GM23338 (cell line): Measurements from ENCODE around the gene ATG7. TPM values are rescaled to one million over a fixed set of nuclear protein-coding genes. Genes with fewer than 3 reads are reported as not detected.

Source experiments
- ATAC-seq: fragments of 200-7000 bp; cut with Tn5 transposase; 3 replicates; pipeline ENCODE4 v1.9.1; 2020
- DNase-seq: peaks from one replicate; pipeline ENCODE4 v3.0.0-alpha.2; 2015; ENCODE audit warnings: low spot score
- H2AFZ ChIP-seq: fragments of 200-600 bp; sonication (generic); 2 replicates; pipeline ENCODE4 v1.8.0; 2016; ENCODE audit warnings: antibody characterized with exemption, mild to moderate bottlenecking, moderate library complexity
- H3F3A ChIP-seq: fragments of 200-600 bp; sonication (generic); replicated peaks from 2 replicates; pipeline ENCODE4 v1.8.0; 2017; ENCODE audit warnings: antibody characterized with exemption, mixed run types, low read depth
- H3K27ac ChIP-seq: fragments of 200-600 bp; sonication (generic); 2 replicates; pipeline ENCODE4 v1.6.1; 2016; ENCODE audit warnings: low read depth
- H3K27me3 ChIP-seq: fragments of 200-600 bp; sonication (generic); 2 replicates; pipeline ENCODE4 v1.8.0; 2016; ENCODE audit warnings: mild to moderate bottlenecking, mixed run types, moderate library complexity; ENCODE audit not compliant: insufficient read depth
- H3K36me3 ChIP-seq: fragments of 200-600 bp; sonication (generic); 2 replicates; pipeline ENCODE4 v1.8.0; 2016; ENCODE audit warnings: mild to moderate bottlenecking; ENCODE audit not compliant: insufficient read depth
- H3K4me1 ChIP-seq: fragments of 200-600 bp; sonication (generic); 2 replicates; pipeline ENCODE4 v1.8.0; 2016; ENCODE audit warnings: mild to moderate bottlenecking, moderate library complexity; ENCODE audit not compliant: insufficient read depth
- H3K4me2 ChIP-seq: fragments of 200-600 bp; sonication (generic); 2 replicates; pipeline ENCODE4 v1.7.1; 2017; ENCODE audit warnings: mixed run types
- H3K4me3 ChIP-seq: fragments of 200-600 bp; sonication (generic); 2 replicates; pipeline ENCODE4 v1.6.1; 2016; ENCODE audit warnings: mixed run types
- H3K79me2 ChIP-seq: fragments of 200-600 bp; sonication (generic); replicated peaks from 2 replicates; pipeline ENCODE4 v1.8.0; 2017; ENCODE audit warnings: mild to moderate bottlenecking; ENCODE audit not compliant: insufficient read depth
- H3K9me2 ChIP-seq: fragments of 200-600 bp; sonication (generic); 2 replicates; pipeline ENCODE4 v1.8.0; 2017; ENCODE audit not compliant: insufficient read depth
- H4K20me1 ChIP-seq: fragments of 200-600 bp; sonication (generic); replicated peaks from 2 replicates; pipeline ENCODE4 v1.8.0; 2017; ENCODE audit warnings: mild to moderate bottlenecking; ENCODE audit not compliant: insufficient read depth
- H3K27ac Mint-ChIP-seq: 2 replicates; pipeline ENCODE4 v1.8.0; 2020; ENCODE audit warnings: inconsistent platforms, mild to moderate bottlenecking, moderate library complexity, mixed read lengths
- H3K27me3 Mint-ChIP-seq: 3 replicates; pipeline ENCODE4 v1.8.0; 2022; ENCODE audit warnings: low read depth, mild to moderate bottlenecking, moderate library complexity, mixed read lengths, inconsistent platforms; ENCODE audit not compliant: insufficient read depth, poor library complexity
- H3K36me3 Mint-ChIP-seq: 3 replicates; pipeline ENCODE4 v1.8.0; 2021; ENCODE audit warnings: low read depth, mild to moderate bottlenecking, inconsistent platforms, moderate library complexity, mixed read lengths
- H3K4me1 Mint-ChIP-seq: 3 replicates; pipeline ENCODE4 v1.8.0; 2020; ENCODE audit warnings: mild to moderate bottlenecking, inconsistent platforms, mixed read lengths
- H3K4me3 Mint-ChIP-seq: 3 replicates; pipeline ENCODE4 v1.8.0; 2021; ENCODE audit warnings: moderate library complexity, mild to moderate bottlenecking, inconsistent platforms, mixed read lengths
- H3K9me3 Mint-ChIP-seq: 3 replicates; pipeline ENCODE4 v1.8.0; 2020; ENCODE audit warnings: moderate library complexity, mild to moderate bottlenecking, inconsistent platforms, mixed read lengths
- CREB1 ChIP-seq: fragments of 250-450 bp; sonication (Bioruptor Pico); IDR thresholded peaks from 2 replicates; pipeline ENCODE4 v1.5.0; 2020; ENCODE audit warnings: low read depth, mild to moderate bottlenecking, moderate library complexity
- CTCF ChIP-seq, 2 experiments: fragments of 200-600 bp in 1 of 2; sonication (generic) in 1 of 2; conservative IDR thresholded peaks; 2 replicates each; pipeline versions ENCODE4 v1.5.1 to v1.6.1; 2016 to 2017; ENCODE audit warnings: antibody characterized with exemption in 2 of 2, low read depth in 2 of 2, mild to moderate bottlenecking in 2 of 2, moderate library complexity in 1 of 2
- ETS1 ChIP-seq: IDR thresholded peaks from 2 replicates; pipeline ENCODE4 v1.6.1; 2016; ENCODE audit warnings: antibody characterized with exemption
- EZH2 ChIP-seq: fragments of 200-600 bp; sonication (generic); IDR thresholded peaks from one replicate; pipeline ENCODE4 v1.8.0; 2017; ENCODE audit warnings: antibody characterized with exemption, mild to moderate bottlenecking, low read depth; ENCODE audit not compliant: unreplicated experiment
- EZH2phosphoT487 ChIP-seq: fragments of 200-600 bp; sonication (generic); IDR thresholded peaks from one replicate; pipeline ENCODE4 v1.8.1; 2018; ENCODE audit warnings: antibody characterized with exemption; ENCODE audit not compliant: unreplicated experiment
- JUNB ChIP-seq: IDR thresholded peaks from one replicate; pipeline ENCODE4 v1.6.1; 2016; ENCODE audit warnings: antibody characterized with exemption; ENCODE audit not compliant: unreplicated experiment
- NANOG ChIP-seq: IDR thresholded peaks from 2 replicates; pipeline ENCODE4 v1.6.1; 2016; ENCODE audit warnings: antibody characterized with exemption, borderline replicate concordance
- POLR2AphosphoS5 ChIP-seq: IDR thresholded peaks from 2 replicates; pipeline ENCODE4 v1.6.1; 2016; ENCODE audit warnings: antibody characterized with exemption, low read depth
- REST ChIP-seq: IDR thresholded peaks from one replicate; pipeline ENCODE4 v1.6.1; 2018; ENCODE audit warnings: antibody characterized with exemption; ENCODE audit not compliant: unreplicated experiment
- STAT1 ChIP-seq: IDR thresholded peaks from one replicate; pipeline ENCODE4 v1.6.1; 2016; ENCODE audit warnings: antibody characterized with exemption; ENCODE audit not compliant: unreplicated experiment
- ZNF114 ChIP-seq: fragments of 250-450 bp; sonication (Bioruptor Pico); IDR thresholded peaks from 2 replicates; pipeline ENCODE4 v1.5.0; 2020; ENCODE audit warnings: mild to moderate bottlenecking, moderate library complexity
- ZNF331 ChIP-seq: fragments of 250-450 bp; sonication (Bioruptor Pico); IDR thresholded peaks from 2 replicates; pipeline ENCODE4 v1.5.0; 2020; ENCODE audit warnings: low read depth, mild to moderate bottlenecking, moderate library complexity
- ZNF462 ChIP-seq: fragments of 250-450 bp; sonication (Bioruptor Pico); IDR thresholded peaks from 2 replicates; pipeline ENCODE4 v1.5.0; 2020; ENCODE audit warnings: mild to moderate bottlenecking, moderate library complexity
- polyA plus RNA-seq: library from polyadenylated mRNA; unstranded; fragments of >200 nt; fragmentation: Nextera tagmentation; extraction: Ambion mirVana; gene quantifications from 2 replicates; pipeline ENCODE4 v1.2.1, GENCODE V29; 2016
- total RNA-seq: library from RNA; depleted of rRNA; stranded (reverse); fragments of >200 nt; shearing (Covaris generic); gene quantifications from 2 replicates; pipeline ENCODE4 v1.2.3, GENCODE V29; 2014

Gene ATG7
- total and polyA plus RNA-seq, 2 experiments from 2014 or later, result 16.2 to 36.7 TPM

- H4K20me1 ChIP-seq, result no peaks in the 10 kb centered on the region
- no peaks in the 10 kb centered on the region for H3K4me1 Mint-ChIP-seq
- ATAC-seq (no peak), DNase-seq (no peak)
- H3K4me1 ChIP-seq, result no peaks in the 10 kb centered on the region
- H3K4me2 ChIP-seq, result no peak overlapping the region
- no peaks in the 10 kb centered on the region for H3K9me2 ChIP-seq
- no peak overlapping the region for H3K4me3 ChIP-seq
- no peaks in the 10 kb centered on the region for H3K79me2 ChIP-seq
- no peaks in the 10 kb centered on the region for H3F3A ChIP-seq
- no peaks in the 10 kb centered on the region for H3K27me3 ChIP-seq
- H3K36me3 Mint-ChIP-seq, result no peaks in the 10 kb centered on the region
- no peak overlapping the region for H2AFZ ChIP-seq
- TF ChIP-seq CREB1 (CRISPR knock-in tag) (no peak), CTCF (conservative IDR thresholded peaks at IDR 0.05; ENCODE audit: low read depth in 2 of 2) (no peak), ZNF462 (CRISPR knock-in tag) (no peak), ZNF331 (CRISPR knock-in tag) (no peak), REST (no peak), ETS1 (no peak), POLR2AphosphoS5 (no peak), ZNF114 (CRISPR knock-in tag) (no peak), JUNB (no peak), STAT1 (no peak), NANOG (no peak), EZH2 (no peak), EZH2phosphoT487 (no peak)
- peaks cover 4% of the 10 kb centered on the region for H3K27me3 Mint-ChIP-seq
- no peak overlapping the region for H3K27ac Mint-ChIP-seq
- no peaks in the 10 kb centered on the region; the same call in 2 of the 3 replicates for H3K9me3 Mint-ChIP-seq
- no peak overlapping the region for H3K4me3 Mint-ChIP-seq
- H3K36me3 ChIP-seq, result no peaks in the 10 kb centered on the region
- no peak overlapping the region for H3K27ac ChIP-seq
Measured at GRCh38 chr3:11224010-11224409, 48.2 kb upstream of the ATG7 start.
